ENCODE results near the gene LFNG. TPM values are rescaled to one million over a fixed set of nuclear protein-coding genes. Genes with fewer than 3 reads are reported as not detected.
A peak's percentile ranks its signal among the peaks of the same experiment; 100 is the strongest.

Gene LFNG
- total and polyA plus RNA-seq, 4 donors: 0.22 to 2.9 (median 2.6) TPM

GRCh38 chr7:2492038-2492437 lies 27.5 kb upstream of the LFNG start:
- Histone ChIP-seq H3K27me3 (ENCODE audit: control insufficient read depth in 4 of 4, insufficient read depth in 4 of 4, low read length in 3 of 4) (no peaks in the 10 kb centered on the region), H3K27ac (ENCODE audit: low read depth in 1 of 2, low read length in 2 of 2) (no peak overlapping the region), H3K4me1 (ENCODE audit: control insufficient read depth in 4 of 4, insufficient read depth in 4 of 4, low read length in 3 of 4) (peaks cover 0 to 7% (median 0%) of the 10 kb centered on the region in 4 donors), H3K9me3 (ENCODE audit: control insufficient read depth in 4 of 4, low read length in 3 of 4) (no peaks in the 10 kb centered on the region), H3K4me3 (ENCODE audit: low read depth in 1 of 3, low read length in 3 of 3) (no peak overlapping the region), H3K36me3 (ENCODE audit: control insufficient read depth in 4 of 4, insufficient read depth in 3 of 4, low read depth in 1 of 4, low read length in 3 of 4) (no peaks in the 10 kb centered on the region), H3K9ac (ENCODE audit: low read depth in 1 of 2, low read length in 2 of 2) (no peak overlapping the region)
- no peak for DNase-seq (ENCODE audit: low spot score)
- TF ChIP-seq EGR1 (IDR thresholded peaks at IDR 0.05; ENCODE audit: low read depth in 2 of 2) (no peak), FOXA2 (IDR thresholded peaks at IDR 0.05) (no peak), SP1 (IDR thresholded peaks at IDR 0.05) (no peak), MAX (IDR thresholded peaks at IDR 0.05) (no peak), HNF4A (conservative IDR thresholded peaks at IDR 0.05) (no peak)
- WGBS: 96% methylated on average over 2 of the region's 2 CpGs

GRCh38 chr7:2493205-2494164 lies 26.1 kb upstream of the LFNG start:
- H3K9ac ChIP-seq (ENCODE audit: low read depth in 1 of 2, low read length in 2 of 2): no peak overlapping the region
- H3K4me3 ChIP-seq (ENCODE audit: low read depth in 1 of 3, low read length in 3 of 3): no peak overlapping the region
- 57% methylated on average over 11 of the region's 11 CpGs for WGBS
- TF ChIP-seq ATF3 (IDR thresholded peaks at IDR 0.05) (no peak), NR2F2 (IDR thresholded peaks at IDR 0.05) (peak; percentile 53), RXRA (IDR thresholded peaks at IDR 0.05) (peak in 1 of 2 donors; percentile 23)
- H3K36me3 ChIP-seq (ENCODE audit: control insufficient read depth in 4 of 4, insufficient read depth in 3 of 4, low read depth in 1 of 4, low read length in 3 of 4): no peaks in the 10 kb centered on the region
- peaks cover 0 to 4% (median 0%) of the 10 kb centered on the region in 4 donors for H3K4me1 ChIP-seq (ENCODE audit: control insufficient read depth in 4 of 4, insufficient read depth in 4 of 4, low read length in 3 of 4)
- DNase-seq (ENCODE audit: low spot score): no peak
- no peak overlapping the region for H3K27ac ChIP-seq (ENCODE audit: low read depth in 1 of 2, low read length in 2 of 2)
- no peaks in the 10 kb centered on the region for H3K9me3 ChIP-seq (ENCODE audit: control insufficient read depth in 4 of 4, low read length in 3 of 4)
- no peaks in the 10 kb centered on the region for H3K27me3 ChIP-seq (ENCODE audit: control insufficient read depth in 4 of 4, insufficient read depth in 4 of 4, low read length in 3 of 4)

GRCh38 chr7:2494191-2495130 lies 25.1 kb upstream of the LFNG start:
- Histone ChIP-seq H3K4me3 (ENCODE audit: low read depth in 1 of 3, low read length in 3 of 3) (no peak overlapping the region), H3K27me3 (ENCODE audit: control insufficient read depth in 4 of 4, insufficient read depth in 4 of 4, low read length in 3 of 4) (no peaks in the 10 kb centered on the region), H3K4me1 (ENCODE audit: control insufficient read depth in 4 of 4, insufficient read depth in 4 of 4, low read length in 3 of 4) (peaks cover 0 to 4% (median 0%) of the 10 kb centered on the region in 4 donors), H3K27ac (ENCODE audit: low read depth in 1 of 2, low read length in 2 of 2) (no peak overlapping the region), H3K9ac (ENCODE audit: low read depth in 1 of 2, low read length in 2 of 2) (no peak overlapping the region), H3K36me3 (ENCODE audit: control insufficient read depth in 4 of 4, insufficient read depth in 3 of 4, low read depth in 1 of 4, low read length in 3 of 4) (no peaks in the 10 kb centered on the region), H3K9me3 (ENCODE audit: control insufficient read depth in 4 of 4, low read length in 3 of 4) (no peaks in the 10 kb centered on the region)
- no peak for DNase-seq (ENCODE audit: low spot score)
- WGBS: 61% methylated on average over 32 of the region's 32 CpGs
- TF ChIP-seq FOXA2 (IDR thresholded peaks at IDR 0.05) (no peak), JUND (IDR thresholded peaks at IDR 0.05) (no peak), NR2F2 (IDR thresholded peaks at IDR 0.05) (no peak), RAD21 (IDR thresholded peaks at IDR 0.05) (no peak), TAF1 (conservative IDR thresholded peaks at IDR 0.05) (no peak), FOXA1 (IDR thresholded peaks at IDR 0.05) (no peak), MAX (IDR thresholded peaks at IDR 0.05) (no peak), ZBTB33 (IDR thresholded peaks at IDR 0.05) (no peak), CTCF (IDR thresholded peaks at IDR 0.05; ENCODE audit: low read depth, low read length, missing input control) (no peak), GABPA (IDR thresholded peaks at IDR 0.05 in 1 of 2, conservative IDR thresholded peaks at IDR 0.05 in 1 of 2) (no peak), HNF4A (conservative IDR thresholded peaks at IDR 0.05) (no peak), RXRA (IDR thresholded peaks at IDR 0.05) (no peak), EGR1 (IDR thresholded peaks at IDR 0.05; ENCODE audit: low read depth in 2 of 2) (no peak), ATF3 (IDR thresholded peaks at IDR 0.05) (no peak), SP1 (IDR thresholded peaks at IDR 0.05) (no peak)
